GM13976 (cell line): ENCODE data around the gene MARCKSL1.

Source experiments
- DNase-seq: peaks from one replicate; pipeline ENCODE4 v3.0.0; 2012; ENCODE audit warnings: low spot score
- CTCF ChIP-seq: IDR thresholded peaks from 2 replicates; pipeline ENCODE4 v1.5.1; 2012; ENCODE audit warnings: borderline replicate concordance, mild to moderate bottlenecking; ENCODE audit not compliant: insufficient read depth; ENCODE audit errors: extremely low read depth, missing control alignments, control extremely low read depth
- in situ Hi-C: fragments of 300-500 bp; cut with MboI; formaldehyde crosslinking; loops from one replicate; pipeline ENCODE4 v1.12.0; 2022; ENCODE audit warnings: low sequenced_read_pairs, mixed read lengths, inconsistent platforms; ENCODE audit not compliant: unreplicated experiment

MARCKSL1 gene

GRCh38 chr1:32333251-32333963 lies 2.6 kb downstream of the MARCKSL1 start:
- no peak for DNase-seq
- no peak for TF ChIP-seq CTCF
- in situ Hi-C loops: no loop called here

- DNase-seq: no peak
- TF ChIP-seq CTCF: no peak
- in situ Hi-C loops: no loop called here
Observed at GRCh38 chr1:32332290-32333079, 3.5 kb downstream of the MARCKSL1 start.

- TF ChIP-seq CTCF: no peak
- no peak for DNase-seq
- in situ Hi-C loops: no loop called here
Observed at GRCh38 chr1:32331549-32331948, 4.5 kb downstream of the MARCKSL1 start.

- DNase-seq: no peak
- in situ Hi-C loops: no loop called here
- no peak for TF ChIP-seq CTCF
Observed at GRCh38 chr1:32330558-32331151, 5.4 kb downstream of the MARCKSL1 start.

GRCh38 chr1:32329931-32330466 lies 6.0 kb downstream of the MARCKSL1 start:
- no peak for DNase-seq
- in situ Hi-C loops: no loop called here
- no peak for TF ChIP-seq CTCF

GRCh38 chr1:32327204-32327603 lies 8.8 kb downstream of the MARCKSL1 start:
- in situ Hi-C loops: no loop called here
- no peak for TF ChIP-seq CTCF
- DNase-seq: no peak
